OCI-LY7 (cell line): ENCODE data around the gene TRAM2.

ENCODE experiments used
- CTCF ChIP-seq: fragments of 200-600 bp; sonication (generic); conservative IDR thresholded peaks from 2 replicates; pipeline ENCODE4 v1.5.1; 2014; ENCODE audit warnings: mild to moderate bottlenecking, antibody characterized with exemption, low read length, moderate library complexity, mixed read lengths
- EZH2phosphoT487 ChIP-seq: fragments of 200-600 bp; sonication (generic); IDR thresholded peaks from 2 replicates; pipeline ENCODE4 v1.6.1; 2018; ENCODE audit warnings: low read depth, borderline replicate concordance, mild to moderate bottlenecking, mixed run types, antibody characterized with exemption, low read length, moderate library complexity, mixed read lengths

- no peak for TF ChIP-seq CTCF
- no peak for TF ChIP-seq EZH2phosphoT487
Measured at GRCh38 chr6:52526634-52527033, 50.2 kb downstream of the TRAM2 start.
